HAP-1 (cell line): ENCODE data around the gene PRLHR.

Source experiments
- DNase-seq, 2 experiments: peaks; one replicate each; pipeline ENCODE4 v3.0.0-alpha.2; 2016 to 2020; ENCODE audit warnings: low spot score in 2 of 2
- H3K27me3 ChIP-seq: fragments of 250-450 bp; sonication (Bioruptor Pico); 2 replicates; pipeline ENCODE4 v1.5.1; 2020; ENCODE audit warnings: low read depth, mild to moderate bottlenecking, moderate library complexity
- H3K36me3 ChIP-seq: fragments of 250-450 bp; sonication (Bioruptor Pico); replicated peaks from 2 replicates; pipeline ENCODE4 v1.5.1; 2020; ENCODE audit warnings: mild to moderate bottlenecking
- H3K4me1 ChIP-seq: fragments of 250-450 bp; sonication (Bioruptor Pico); 2 replicates; pipeline ENCODE4 v1.5.1; 2020; ENCODE audit warnings: mild to moderate bottlenecking
- H3K4me3 ChIP-seq: fragments of 250-450 bp; sonication (Bioruptor Pico); 2 replicates; pipeline ENCODE4 v1.5.1; 2020; ENCODE audit warnings: mild to moderate bottlenecking, moderate library complexity
- H3K9me3 ChIP-seq: fragments of 250-450 bp; sonication (Bioruptor Pico); 2 replicates; pipeline ENCODE4 v1.5.1; 2020; ENCODE audit warnings: mild to moderate bottlenecking, moderate library complexity
- in situ Hi-C: fragments of 300-500 bp; cut with MboI; formaldehyde crosslinking; loops from 3 replicates; pipeline ENCODE4 v1.14.3; 2020; ENCODE audit warnings: low sequenced_read_pairs, inconsistent platforms, mixed read lengths

PRLHR gene

DNA sequence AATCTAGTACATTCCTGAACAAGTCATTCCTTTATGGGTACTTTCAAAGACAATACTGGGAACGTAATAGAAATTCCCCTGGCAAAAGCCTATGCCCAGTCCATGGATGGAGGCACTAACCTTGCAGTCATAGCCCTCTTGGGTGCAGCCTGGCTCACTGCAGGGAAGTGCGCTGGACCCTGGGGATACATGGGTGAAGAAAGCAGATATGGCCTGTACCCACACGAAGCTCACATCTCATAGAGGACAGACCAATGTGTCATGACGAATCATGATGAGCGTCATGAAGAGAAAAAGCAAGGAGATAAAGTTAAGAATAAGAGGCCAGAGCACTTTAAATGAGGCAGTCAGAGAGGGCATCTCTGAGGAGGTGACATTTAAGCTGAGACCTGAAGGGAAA lies 11.8 kb downstream of the PRLHR start:
- Histone ChIP-seq H3K4me1 (no peaks in the 10 kb centered on the region), H3K4me3 (no peak overlapping the region), H3K9me3 (no peaks in the 10 kb centered on the region), H3K36me3 (no peaks in the 10 kb centered on the region), H3K27me3 (no peaks in the 10 kb centered on the region)
- no peak for DNase-seq
- in situ Hi-C loops: no loop called here

DNA sequence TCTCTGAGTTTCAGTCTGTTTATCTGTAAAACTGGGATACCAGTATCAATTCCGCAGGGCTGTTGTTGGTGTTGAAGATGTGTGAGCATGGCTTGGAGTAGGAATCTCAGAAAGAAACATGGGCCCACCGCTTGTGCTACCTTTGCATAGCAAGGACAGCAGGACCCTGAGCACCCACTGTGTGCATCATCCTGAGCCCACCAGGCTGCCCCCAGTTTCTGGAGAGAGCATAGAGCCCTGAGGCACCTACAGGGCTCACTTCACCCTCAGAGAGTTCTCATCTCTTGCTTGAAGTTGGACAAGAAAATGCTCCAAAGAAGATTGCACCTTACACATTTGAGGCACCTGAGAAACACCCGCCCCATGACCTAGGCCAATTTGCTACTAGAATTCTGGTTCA lies 12.9 kb downstream of the PRLHR start:
- H3K36me3 ChIP-seq: no peaks in the 10 kb centered on the region
- no peak overlapping the region for H3K4me3 ChIP-seq
- H3K4me1 ChIP-seq: no peaks in the 10 kb centered on the region
- in situ Hi-C loops: no loop called here
- DNase-seq: no peak
- H3K27me3 ChIP-seq: no peaks in the 10 kb centered on the region
- H3K9me3 ChIP-seq: no peaks in the 10 kb centered on the region

DNA sequence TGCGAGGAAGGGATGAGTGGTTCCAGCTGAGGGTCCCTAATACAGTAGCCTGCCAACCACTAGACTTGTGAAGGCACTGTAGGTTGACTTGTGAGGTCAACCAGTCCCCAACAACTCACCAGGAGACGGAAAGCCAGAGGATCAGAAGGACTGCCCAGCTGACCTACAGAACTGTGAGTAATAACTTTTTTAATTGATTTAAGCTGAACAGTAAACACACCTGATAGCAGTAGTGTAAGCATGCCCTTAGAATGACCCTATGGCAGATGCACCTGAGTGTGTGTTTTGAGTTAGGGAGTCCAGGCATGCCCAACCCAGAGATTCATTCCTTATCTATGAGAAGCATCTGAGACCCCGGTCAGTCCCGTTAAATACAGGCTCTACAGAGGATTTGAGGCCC lies 14.1 kb downstream of the PRLHR start:
- H3K4me3 ChIP-seq: no peak overlapping the region
- no peak for DNase-seq
- in situ Hi-C loops: no loop called here
- H3K9me3 ChIP-seq: no peaks in the 10 kb centered on the region
- no peaks in the 10 kb centered on the region for H3K36me3 ChIP-seq
- H3K27me3 ChIP-seq: no peaks in the 10 kb centered on the region
- no peaks in the 10 kb centered on the region for H3K4me1 ChIP-seq

DNA sequence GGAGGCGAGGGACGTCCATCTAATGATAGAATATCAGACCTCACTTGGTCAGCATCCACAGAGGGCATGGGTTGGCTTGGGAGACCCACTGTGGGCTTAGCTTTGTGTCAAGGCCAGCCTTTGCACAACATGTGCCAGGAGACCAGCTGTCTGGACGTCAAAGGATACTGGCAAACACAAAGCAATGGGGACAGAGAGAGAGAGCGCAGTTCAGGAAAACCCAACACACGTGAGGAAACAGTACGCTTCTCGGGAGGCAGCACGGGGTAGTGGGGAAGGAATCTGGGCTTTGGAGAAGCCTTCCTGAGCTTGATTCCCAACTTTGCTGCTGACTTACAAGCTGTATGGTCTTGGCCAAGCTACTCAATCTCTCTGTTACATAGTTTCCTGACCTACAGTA lies 14.7 kb downstream of the PRLHR start:
- DNase-seq: no peak
- H3K9me3 ChIP-seq: no peaks in the 10 kb centered on the region
- peaks cover 2% of the 10 kb centered on the region for H3K27me3 ChIP-seq
- no peaks in the 10 kb centered on the region for H3K36me3 ChIP-seq
- no peaks in the 10 kb centered on the region for H3K4me1 ChIP-seq
- H3K4me3 ChIP-seq: no peak overlapping the region
- in situ Hi-C loops: no loop called here

DNA sequence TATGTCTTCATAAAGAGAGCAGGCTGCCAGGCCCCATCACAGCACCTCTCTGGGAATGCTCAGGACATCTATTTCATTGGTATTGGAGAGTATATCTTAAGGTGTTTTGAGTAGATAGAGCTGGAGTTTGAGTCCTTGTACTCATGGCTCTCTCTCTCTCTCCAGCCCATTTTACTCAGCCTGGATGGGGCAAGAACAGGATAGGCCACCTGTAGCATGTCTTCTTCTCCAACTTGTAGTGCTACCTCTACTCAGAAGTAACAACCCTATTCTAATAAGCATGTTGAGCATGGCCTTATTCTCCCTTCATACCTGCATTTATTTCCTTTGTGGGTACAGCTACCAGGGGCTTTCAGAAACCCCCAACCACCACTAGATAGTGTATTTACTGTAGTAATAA lies 21.9 kb downstream of the PRLHR start:
- DNase-seq: no peak
- no peaks in the 10 kb centered on the region for H3K36me3 ChIP-seq
- H3K9me3 ChIP-seq: no peaks in the 10 kb centered on the region
- H3K27me3 ChIP-seq: peaks cover 7% of the 10 kb centered on the region
- no peak overlapping the region for H3K4me3 ChIP-seq
- in situ Hi-C loops: no loop called here
- no peaks in the 10 kb centered on the region for H3K4me1 ChIP-seq

DNA sequence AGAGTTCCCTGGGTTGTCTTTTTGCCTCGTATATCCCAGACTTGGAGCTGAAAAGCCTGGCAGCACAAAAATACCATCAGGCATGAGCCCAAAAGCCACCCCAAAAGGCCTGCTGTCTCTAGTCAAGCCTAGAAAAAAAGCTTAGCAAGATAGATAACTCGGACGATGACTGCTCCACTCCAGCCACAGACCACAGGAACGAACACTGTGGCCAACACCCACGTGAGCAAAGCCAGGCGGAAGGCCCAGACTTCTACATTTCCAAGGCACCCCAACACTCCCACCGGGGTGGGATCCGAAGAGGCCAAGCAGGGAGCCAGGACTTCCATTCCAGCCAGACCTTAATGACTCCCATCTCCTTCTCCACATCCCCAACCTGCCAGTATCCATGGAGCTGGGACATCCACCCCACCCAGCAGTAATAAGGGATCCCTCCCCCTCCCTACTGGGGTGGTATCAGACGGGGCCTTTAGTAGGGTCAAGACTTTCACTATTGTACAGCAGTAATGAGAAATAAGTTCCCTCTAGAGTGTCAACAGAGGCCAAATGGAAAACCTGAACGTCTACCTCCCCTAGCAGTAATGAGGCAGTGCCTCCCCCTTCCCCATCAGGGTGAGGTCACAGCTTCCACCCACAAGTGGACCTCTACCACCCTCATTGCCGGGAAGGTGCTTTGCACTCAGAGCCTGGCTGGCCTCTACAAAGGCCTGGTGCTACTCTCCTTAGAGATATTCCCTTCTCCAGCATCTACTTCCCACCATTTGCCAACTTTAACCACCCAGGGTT lies 23.0 kb downstream of the PRLHR start:
- Histone ChIP-seq H3K9me3 (no peaks in the 10 kb centered on the region), H3K4me3 (no peak overlapping the region), H3K36me3 (no peaks in the 10 kb centered on the region), H3K27me3 (peaks cover 7% of the 10 kb centered on the region), H3K4me1 (no peaks in the 10 kb centered on the region)
- in situ Hi-C loops: no loop called here
- no peak for DNase-seq

DNA sequence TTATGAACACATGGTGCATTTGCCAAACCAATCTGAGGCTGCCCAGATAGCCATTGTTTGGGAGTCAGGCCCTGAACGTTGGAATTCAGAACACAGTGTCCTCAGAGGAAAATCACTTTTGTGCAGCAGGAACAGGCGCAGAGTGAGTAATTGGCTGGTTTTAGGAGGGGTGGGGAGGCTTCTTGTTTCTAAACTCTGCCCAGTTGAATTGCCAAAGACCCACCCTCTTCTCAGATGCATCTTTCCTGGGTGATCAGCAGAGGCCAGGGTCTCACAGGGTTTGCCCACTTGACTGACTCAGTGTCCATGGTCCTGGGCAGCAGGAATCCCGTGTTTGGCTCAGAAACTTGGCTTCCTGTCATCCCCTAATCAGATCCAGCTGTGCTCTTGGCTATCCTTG lies 24.3 kb downstream of the PRLHR start:
- H3K4me3 ChIP-seq: no peak overlapping the region
- no peaks in the 10 kb centered on the region for H3K36me3 ChIP-seq
- H3K4me1 ChIP-seq: no peaks in the 10 kb centered on the region
- no peaks in the 10 kb centered on the region for H3K9me3 ChIP-seq
- H3K27me3 ChIP-seq: peaks cover 7% of the 10 kb centered on the region
- no peak for DNase-seq
- in situ Hi-C loops: no loop called here

DNA sequence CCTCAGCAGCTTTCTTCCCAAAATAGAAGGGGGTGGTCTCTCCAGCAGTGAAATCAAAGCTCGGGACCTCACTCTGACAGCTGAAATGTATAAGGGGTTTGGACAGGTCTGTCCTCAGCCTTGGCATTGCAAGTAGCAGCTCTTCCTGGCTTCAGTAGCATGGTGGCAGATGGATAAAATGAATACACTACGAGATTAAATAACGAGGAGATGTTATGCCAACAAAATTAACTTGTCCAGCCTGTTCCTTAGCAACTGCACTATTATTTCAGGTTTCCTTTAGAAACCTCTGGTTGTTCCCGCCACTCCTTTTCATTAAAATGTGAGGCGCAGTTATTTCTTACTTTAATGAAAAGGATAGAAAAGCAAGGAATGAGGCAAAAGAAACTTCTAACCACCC lies 24.9 kb downstream of the PRLHR start:
- Histone ChIP-seq H3K36me3 (no peaks in the 10 kb centered on the region), H3K9me3 (no peaks in the 10 kb centered on the region), H3K4me1 (no peaks in the 10 kb centered on the region), H3K4me3 (no peak overlapping the region), H3K27me3 (peaks cover 4% of the 10 kb centered on the region)
- DNase-seq: no peak
- in situ Hi-C loops: no loop called here

DNA sequence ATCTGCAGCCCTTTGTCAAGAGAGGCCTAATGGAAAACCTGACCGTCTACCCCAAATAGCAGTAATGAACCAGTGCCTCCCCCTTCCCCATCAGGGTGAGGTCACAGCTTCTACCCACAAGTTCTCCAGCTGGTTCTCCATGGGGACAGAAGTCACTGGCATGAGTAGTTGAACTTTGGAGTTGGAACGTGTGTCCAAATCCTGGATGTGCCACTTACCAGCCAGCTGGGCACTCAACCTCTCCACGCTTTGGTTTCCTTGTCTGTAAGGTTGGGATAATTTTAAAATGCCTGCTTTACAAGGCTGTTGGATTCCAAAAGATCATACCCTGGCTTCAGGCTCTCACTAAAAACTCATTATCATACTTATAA lies 25.6 kb downstream of the PRLHR start:
- Histone ChIP-seq H3K9me3 (no peaks in the 10 kb centered on the region), H3K4me1 (no peaks in the 10 kb centered on the region), H3K27me3 (no peaks in the 10 kb centered on the region; the same call in 1 of the 2 replicates), H3K4me3 (no peak overlapping the region), H3K36me3 (no peaks in the 10 kb centered on the region)
- no peak for DNase-seq
- in situ Hi-C loops: loop anchor here (10.0 kb wide), 2 partner anchors 155 to 455 kb away; partner anchors contain the start of gene NANOS1

DNA sequence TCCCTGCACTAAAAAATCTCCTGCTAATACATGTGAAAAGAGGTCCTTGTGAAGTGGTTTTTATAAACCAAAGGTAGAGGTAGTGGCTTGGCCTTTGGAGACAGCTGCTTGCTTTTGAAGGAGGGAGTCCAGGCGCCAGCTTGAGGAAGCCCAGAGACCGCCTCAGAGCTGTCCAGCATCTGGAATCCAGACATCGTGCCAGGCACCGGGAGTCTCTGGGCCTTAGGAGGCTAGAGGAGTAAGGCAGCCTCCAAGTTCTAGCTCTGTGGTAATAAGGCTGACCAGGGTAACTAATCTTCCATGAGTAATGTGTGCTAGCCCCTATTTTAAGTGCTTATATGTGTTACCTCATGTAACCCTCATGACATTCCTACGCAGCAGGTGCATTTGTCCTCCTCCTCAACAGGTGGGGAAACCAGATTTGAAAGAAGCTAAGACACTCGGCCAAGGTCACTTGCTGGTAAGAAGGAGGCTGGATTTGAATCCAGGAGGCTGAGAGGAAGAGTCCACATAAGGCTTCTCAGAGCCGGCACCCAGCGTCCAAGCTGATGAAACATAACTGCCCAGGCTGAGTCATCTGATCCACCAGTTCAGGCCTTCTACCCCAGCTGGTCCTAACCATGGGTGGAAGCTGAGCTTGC lies 26.1 kb downstream of the PRLHR start:
- in situ Hi-C loops: loop anchor here (10.0 kb wide), 2 partner anchors 155 to 455 kb away; partner anchors contain the start of gene NANOS1
- H3K27me3 ChIP-seq: no peaks in the 10 kb centered on the region
- no peaks in the 10 kb centered on the region for H3K36me3 ChIP-seq
- DNase-seq: no peak
- H3K4me1 ChIP-seq: no peaks in the 10 kb centered on the region
- no peaks in the 10 kb centered on the region for H3K9me3 ChIP-seq
- no peak overlapping the region for H3K4me3 ChIP-seq

DNA sequence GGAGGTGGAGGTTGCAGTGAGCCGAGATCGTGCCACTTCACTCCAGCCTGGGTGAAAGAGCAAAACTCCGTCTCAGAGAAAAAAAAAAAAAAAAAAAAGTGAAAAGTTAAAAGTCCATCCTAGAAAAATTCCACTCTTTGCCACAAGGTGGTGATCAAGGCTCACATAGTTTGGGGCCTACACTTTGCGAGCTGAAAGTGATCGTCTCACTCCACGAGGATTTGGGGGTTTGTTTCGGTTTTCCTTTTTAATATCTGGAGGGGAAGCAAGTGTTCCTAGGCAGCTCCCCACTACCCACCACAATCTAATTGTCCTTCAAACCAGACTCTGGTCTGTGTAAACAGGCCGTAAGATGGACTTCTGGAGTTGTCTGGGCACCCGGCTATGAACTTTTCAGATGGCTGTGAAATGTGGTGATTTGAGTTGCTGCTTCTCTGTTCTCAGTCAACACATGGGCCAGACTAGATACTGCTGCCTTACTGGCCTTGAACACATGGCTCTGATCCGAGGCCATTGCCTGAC lies 27.1 kb downstream of the PRLHR start:
- Histone ChIP-seq H3K36me3 (no peaks in the 10 kb centered on the region), H3K4me3 (no peak overlapping the region), H3K9me3 (no peaks in the 10 kb centered on the region), H3K27me3 (no peaks in the 10 kb centered on the region), H3K4me1 (no peaks in the 10 kb centered on the region)
- DNase-seq: peak; percentile 27 to 69
- in situ Hi-C loops: loop anchor here (10.0 kb wide), 2 partner anchors 156 to 456 kb away; partner anchors contain the start of gene NANOS1

DNA sequence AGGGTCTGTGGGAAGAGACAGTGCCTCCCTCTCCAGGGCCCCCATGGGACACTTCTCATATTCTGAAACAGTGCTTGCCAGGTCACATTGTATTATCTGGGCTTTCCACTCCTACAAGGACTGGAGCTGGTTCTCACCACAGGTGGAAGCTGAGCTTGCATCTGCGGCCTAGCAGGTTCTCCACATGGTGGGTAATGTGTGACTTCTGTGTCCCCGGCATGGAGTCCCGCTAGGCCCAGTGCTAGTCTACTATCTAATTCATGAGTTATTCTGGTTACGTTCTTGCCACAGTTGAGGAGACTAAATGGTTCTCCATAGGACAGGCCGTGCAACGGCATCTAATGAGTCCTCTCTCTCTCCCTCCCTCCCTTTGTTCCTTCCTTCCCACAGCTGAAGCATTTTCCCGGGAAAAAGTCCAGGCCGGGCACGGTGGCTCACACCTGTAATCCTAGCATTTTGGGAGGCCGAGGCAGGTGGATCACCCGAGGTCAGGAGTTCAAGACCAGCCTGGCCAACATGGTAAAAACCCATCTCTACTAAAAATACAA lies 27.7 kb downstream of the PRLHR start:
- Histone ChIP-seq H3K27me3 (no peaks in the 10 kb centered on the region), H3K9me3 (no peaks in the 10 kb centered on the region), H3K36me3 (no peaks in the 10 kb centered on the region), H3K4me3 (no peak overlapping the region), H3K4me1 (no peaks in the 10 kb centered on the region)
- no peak for DNase-seq
- in situ Hi-C loops: loop anchor here (10.0 kb wide), 2 partner anchors 157 to 457 kb away; partner anchors contain the start of gene NANOS1

DNA sequence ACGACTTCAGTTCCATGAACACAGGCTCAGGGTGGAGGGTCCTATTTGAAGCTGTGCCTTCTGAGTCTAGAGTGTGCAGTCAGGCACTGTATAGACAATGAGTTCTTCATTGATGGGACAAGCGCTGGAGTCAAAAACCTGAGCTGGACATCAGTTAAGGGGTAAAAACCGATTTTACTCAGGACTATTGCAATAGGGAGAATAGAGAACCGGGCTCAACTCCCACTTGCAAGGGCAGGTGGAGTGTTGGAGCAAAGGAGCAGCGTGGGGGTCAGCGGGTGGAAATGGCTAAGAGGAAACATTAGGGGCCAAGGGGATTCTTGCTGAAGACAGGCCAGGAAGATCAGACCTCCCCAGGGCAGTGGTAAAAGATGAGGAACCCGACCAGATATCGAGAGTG lies 28.5 kb downstream of the PRLHR start:
- Histone ChIP-seq H3K9me3 (no peaks in the 10 kb centered on the region), H3K4me1 (no peaks in the 10 kb centered on the region), H3K27me3 (no peaks in the 10 kb centered on the region), H3K36me3 (no peaks in the 10 kb centered on the region), H3K4me3 (no peak overlapping the region)
- no peak for DNase-seq
- in situ Hi-C loops: loop anchor here (10.0 kb wide), 2 partner anchors 158 to 458 kb away; partner anchors contain the start of gene NANOS1
